Heart left ventricle (tissue), 16 donors: ENCODE data around the gene SLC1A4. TPM values are rescaled to one million over a fixed set of nuclear protein-coding genes. Genes with fewer than 3 reads are reported as not detected.

Experiments
- ATAC-seq, 4 donors: fragments of 200-7000 bp; cut with Tn5 transposase; one replicate each; pipeline ENCODE4 v1.9.1; 2020 to 2022; ENCODE audit warnings: moderate library complexity in 4 of 4, mild to moderate bottlenecking in 3 of 4, moderate number of reproducible peaks in 1 of 4
- DNase-seq, 5 donors: peaks; one replicate each; pipeline ENCODE4 v3.0.0-alpha.2; 2020
- H3K27ac ChIP-seq, 12 donors: fragments of 200-600 bp; sonication (generic) in 4 of 12; one replicate each; pipeline versions ENCODE4 v1.5.0 to v1.8.0; 2016 to 2022; ENCODE audit warnings: mild to moderate bottlenecking in 2 of 12
- H3K27me3 ChIP-seq, 9 donors: fragments of 200-600 bp; sonication (generic) in 2 of 9; one replicate each; pipeline versions ENCODE4 v1.5.1 to v1.8.0; 2016 to 2022; ENCODE audit warnings: mild to moderate bottlenecking in 3 of 9
- H3K36me3 ChIP-seq, 9 donors: fragments of 200-600 bp; sonication (generic) in 2 of 9; one replicate each; pipeline versions ENCODE4 v1.5.0 to v1.8.0; 2018 to 2022; ENCODE audit warnings: mild to moderate bottlenecking in 2 of 9
- H3K4me1 ChIP-seq, 12 donors: fragments of 200-600 bp; sonication (generic) in 4 of 12; one replicate each; pipeline versions ENCODE4 v1.5.0 to v1.8.0; 2016 to 2022; ENCODE audit warnings: mild to moderate bottlenecking in 3 of 12
- H3K4me3 ChIP-seq, 12 donors: fragments of 200-600 bp; sonication (generic) in 4 of 12; one replicate each; pipeline versions ENCODE4 v1.5.0 to v1.8.0; 2017 to 2022; ENCODE audit warnings: mild to moderate bottlenecking in 9 of 12, moderate library complexity in 4 of 12
- H3K9me3 ChIP-seq, 12 donors: fragments of 200-600 bp; sonication (generic) in 4 of 12; one replicate each; pipeline versions ENCODE4 v1.5.0 to v1.8.0; 2016 to 2022; ENCODE audit warnings: mild to moderate bottlenecking in 1 of 12
- CTCF ChIP-seq, 12 donors: fragments of 200-600 bp; sonication (generic) in 4 of 12; IDR thresholded peaks; one replicate each; pipeline versions ENCODE4 v1.5.0 to v1.8.0; 2018 to 2022; ENCODE audit warnings: antibody characterized with exemption in 12 of 12, mild to moderate bottlenecking in 5 of 12
- POLR2A ChIP-seq, 2 donors: fragments of 450-650 bp; IDR thresholded peaks; one replicate each; pipeline ENCODE4 v1.6.1; 2017; ENCODE audit warnings: antibody characterized with exemption in 2 of 2, mild to moderate bottlenecking in 2 of 2, moderate library complexity in 2 of 2
- whole genome bisulfite sequencing, 4 donors: extraction: QIAGEN DNeasy Blood & Tissue Kit in 2 of 4; methylation state at CpG; one replicate each; pipeline versions ENCODE4 v1.1.5 to v1.1.7; 2013 to 2018; 5-methylcytosine and 5-hydroxymethylcytosine counted together
- intact Hi-C, 10 donors: fragments of 100-400 bp; cut with DNase I; formaldehyde crosslinking; loops; one replicate each; pipeline versions ENCODE4 v1.11.1 to v1.14.2; 2022
- polyA plus RNA-seq, 2 donors: library from polyadenylated mRNA; stranded (reverse); fragments of 200-250 nt; gene quantifications; one replicate each; pipeline ENCODE4 v1.2.3, GENCODE V29; 2013
- total RNA-seq, 9 donors: library from RNA; depleted of rRNA in 2 of 9; stranded (reverse); fragments of >200 nt in 2 of 9; fragmentation: NEBNext Ultra II Directional in 3 of 9; extraction: Animal tissue kit (Norgen Biotek cat#: 25700) in 3 of 9; gene quantifications; one replicate each; pipeline versions ENCODE4 v1.1.0 to v1.2.4, GENCODE V29; 2016 to 2023
- donor health status: ischemic (EF 13 %, LVEDD 7.1; RV severe dilation, severe dysfunction).
- donor health status: healthy with polysubstance abuse.
- donor health status: DM: no; HTN: yes; CAD: no.
- donor health status: DM: no; HTN: no; CAD: no.
- donor health status: ischemic (EF 25% LVEDD 6.9; RV normal size, moderate dysfunction).
- donor health status: ischemic (EF 25% LVEDD 5.7; RV mildly dilated, moderate dysfunction).
- donor health status: healthy.
- donor health status: DM: yes; HTN: yes; CAD: no.
- donor health status: ischemic (EF 35%, LVEDD 5.7; RV mildly dilated, moderate dysfunction).
- donor health status: nonischemic (EF 11% LVEDD 7.7; RV severe dilation, severe dysfunction).
- donor health status: DM: yes; HTN: yes; CAD: no.
- donor health status: PGD.
- donor health status: ischemic (EF 29% LVEDD 5.4; RV normal size, mild dysfunction).
- donor health status: nonischemic (EF 23%, LVEDD 6.1; RV moderate dilation, normal function).

Gene SLC1A4
- total and polyA plus RNA-seq, 11 donors, result 3.0 to 22.4 (median 10.8) TPM

DNA sequence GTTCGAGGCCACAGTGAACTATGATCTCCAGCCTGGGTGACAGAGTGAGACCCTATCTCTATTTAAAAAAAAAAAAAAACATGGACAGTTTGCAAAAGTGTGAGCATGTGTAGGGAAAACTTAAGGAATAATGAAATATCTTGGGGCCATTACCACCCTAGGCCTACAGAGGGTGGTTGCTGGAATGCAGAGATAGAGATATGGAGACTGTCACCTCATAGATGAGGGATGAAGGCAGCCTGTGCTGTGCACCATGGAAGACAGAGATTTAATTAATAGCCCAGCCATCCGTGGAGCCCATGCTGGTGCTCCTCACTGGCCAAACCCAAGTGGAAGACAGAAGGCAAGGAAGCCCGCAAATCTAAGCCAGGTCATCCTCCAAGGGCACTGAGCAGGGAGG lies 50.4 kb downstream of the SLC1A4 start:
- TF ChIP-seq CTCF (IDR thresholded peaks at IDR 0.05), result no peak
- no peak for TF ChIP-seq POLR2A (IDR thresholded peaks at IDR 0.05)
- peaks cover 0 to 10% (median 5%) of the 10 kb centered on the region in 12 donors for H3K9me3 ChIP-seq
- H3K4me3 ChIP-seq, result no peak overlapping the region
- intact Hi-C loops, result loop anchor here (1.0 to 10.0 kb wide), 10 partner anchors 47 to 533 kb away; partner anchors contain the start of gene SLC1A4 (in 4 of the 10)
- DNase-seq, result no peak
- no peak for ATAC-seq
- no peak overlapping the region for H3K27ac ChIP-seq
- 86 to 97% (median 93%) methylated on average over 3 of the region's 3 CpGs for WGBS, 4 donors
- no peaks in the 10 kb centered on the region for H3K27me3 ChIP-seq
- H3K4me1 ChIP-seq, result peaks cover 0 to 17% (median 4%) of the 10 kb centered on the region in 12 donors
- H3K36me3 ChIP-seq, result no peaks in the 10 kb centered on the region

GRCh38 chr2:65040400-65041261 lies 51.4 kb downstream of the SLC1A4 start:
- Histone ChIP-seq H3K4me1 (peaks cover 0 to 17% (median 4%) of the 10 kb centered on the region in 12 donors), H3K27ac (no peak overlapping the region), H3K4me3 (peak overlapping the region in 8 of 12 donors; percentile 4 to 34 (median 18)), H3K36me3 (no peaks in the 10 kb centered on the region), H3K27me3 (no peaks in the 10 kb centered on the region), H3K9me3 (peaks cover 0 to 13% (median 5%) of the 10 kb centered on the region in 12 donors)
- 32 to 34% (median 33%) methylated on average over 13 of the region's 13 CpGs for WGBS, 4 donors
- DNase-seq (peak; percentile 84 to 88 (median 87)), ATAC-seq (peak; percentile 71 to 97 (median 96))
- intact Hi-C loops, result loop anchor here (1.0 to 10.0 kb wide), 10 partner anchors 48 to 532 kb away; partner anchors contain the start of gene SLC1A4 (in 4 of the 10)
- TF ChIP-seq CTCF (IDR thresholded peaks at IDR 0.05), result peak; percentile 93 to 99 (median 96)
- no peak for TF ChIP-seq POLR2A (IDR thresholded peaks at IDR 0.05)

GRCh38 chr2:65043001-65043400 lies 53.8 kb downstream of the SLC1A4 start:
- no peaks in the 10 kb centered on the region for H3K27me3 ChIP-seq
- H3K4me3 ChIP-seq, result no peak overlapping the region
- H3K4me1 ChIP-seq, result peaks cover 0 to 17% (median 4%) of the 10 kb centered on the region in 12 donors
- H3K27ac ChIP-seq, result peak overlapping the region in 8 of 12 donors; percentile 4 to 67 (median 55)
- intact Hi-C loops, result loop anchor here in 7 of 10 donors (5.0 to 10.0 kb wide), 7 partner anchors 51 to 529 kb away; partner anchors contain the start of gene SLC1A4 (in 3 of the 7)
- no peak for DNase-seq
- peaks cover 0 to 14% (median 5%) of the 10 kb centered on the region in 12 donors for H3K9me3 ChIP-seq
- TF ChIP-seq CTCF (IDR thresholded peaks at IDR 0.05) (no peak), POLR2A (IDR thresholded peaks at IDR 0.05) (no peak)
- H3K36me3 ChIP-seq, result no peaks in the 10 kb centered on the region
- WGBS, 4 donors, result 43 to 60% (median 54%) methylated on average over 2 of the region's 2 CpGs
- peak in 2 of 4 donors; percentile 16 to 55 for ATAC-seq
